ENCODE measurements around the gene CMTM7. TPM values are rescaled to one million over a fixed set of nuclear protein-coding genes. Genes with fewer than 3 reads are reported as not detected.

Gene CMTM7
- total RNA-seq, 1 donor, result 10.1 TPM

DNA sequence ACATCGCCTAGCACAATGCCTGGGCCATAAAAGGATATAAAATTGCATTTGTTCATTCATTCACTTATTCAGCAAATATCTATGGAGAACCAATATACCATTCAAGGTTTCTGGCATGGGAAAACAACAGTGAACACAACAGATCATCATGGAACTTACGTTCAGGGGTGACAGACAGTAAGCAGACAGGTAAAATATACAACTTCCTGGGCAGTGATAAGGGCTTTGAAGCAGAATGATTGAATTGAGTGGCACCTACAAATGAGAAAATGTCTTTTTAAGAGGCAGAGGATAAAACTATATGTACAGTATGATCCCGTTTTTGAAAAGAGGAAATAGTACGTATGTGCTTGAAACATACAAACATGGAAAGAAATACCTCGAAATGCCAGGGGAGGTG, 39.2 kb downstream of the CMTM7 start:
- DNase-seq (ENCODE audit: low read depth), result no peak

DNA sequence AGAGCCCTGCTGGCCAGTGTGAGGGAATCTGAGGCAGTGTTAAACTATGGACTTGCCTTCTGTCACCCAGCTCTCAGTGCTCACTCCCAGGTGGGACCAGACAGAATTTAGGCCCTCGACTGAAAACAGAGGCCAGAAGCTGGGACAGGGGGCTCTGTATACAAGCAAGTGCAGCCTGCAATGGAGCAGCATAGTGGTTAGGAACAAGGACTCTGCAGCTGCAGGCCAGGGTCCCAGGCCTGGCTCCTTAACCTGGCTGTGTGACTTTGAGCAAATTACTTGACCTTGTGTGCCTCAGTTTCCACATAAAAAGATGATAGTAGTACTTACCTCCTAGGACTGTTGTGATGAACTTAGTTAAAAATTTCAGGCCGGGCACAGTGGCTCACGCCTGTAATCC, 39.8 kb downstream of the CMTM7 start:
- H3K4me3 ChIP-seq (ENCODE audit: low read depth, low read length), result no peak overlapping the region
- DNase-seq (ENCODE audit: low read depth), result no peak
- TF ChIP-seq, protein P1, sequence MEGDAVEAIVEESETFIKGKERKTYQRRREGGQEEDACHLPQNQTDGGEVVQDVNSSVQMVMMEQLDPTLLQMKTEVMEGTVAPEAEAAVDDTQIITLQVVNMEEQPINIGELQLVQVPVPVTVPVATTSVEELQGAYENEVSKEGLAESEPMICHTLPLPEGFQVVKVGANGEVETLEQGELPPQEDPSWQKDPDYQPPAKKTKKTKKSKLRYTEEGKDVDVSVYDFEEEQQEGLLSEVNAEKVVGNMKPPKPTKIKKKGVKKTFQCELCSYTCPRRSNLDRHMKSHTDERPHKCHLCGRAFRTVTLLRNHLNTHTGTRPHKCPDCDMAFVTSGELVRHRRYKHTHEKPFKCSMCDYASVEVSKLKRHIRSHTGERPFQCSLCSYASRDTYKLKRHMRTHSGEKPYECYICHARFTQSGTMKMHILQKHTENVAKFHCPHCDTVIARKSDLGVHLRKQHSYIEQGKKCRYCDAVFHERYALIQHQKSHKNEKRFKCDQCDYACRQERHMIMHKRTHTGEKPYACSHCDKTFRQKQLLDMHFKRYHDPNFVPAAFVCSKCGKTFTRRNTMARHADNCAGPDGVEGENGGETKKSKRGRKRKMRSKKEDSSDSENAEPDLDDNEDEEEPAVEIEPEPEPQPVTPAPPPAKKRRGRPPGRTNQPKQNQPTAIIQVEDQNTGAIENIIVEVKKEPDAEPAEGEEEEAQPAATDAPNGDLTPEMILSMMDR (IDR thresholded peaks at IDR 0.05; ENCODE audit: insufficient read depth, low read length), result no peak

More for the DNA sequence above, 39.2 kb downstream of the CMTM7 start:
- no peak overlapping the region for H3K4me3 ChIP-seq (ENCODE audit: low read depth, low read length)
- TF ChIP-seq, protein P1 (IDR thresholded peaks at IDR 0.05; ENCODE audit: insufficient read depth, low read length), result no peak

DNA sequence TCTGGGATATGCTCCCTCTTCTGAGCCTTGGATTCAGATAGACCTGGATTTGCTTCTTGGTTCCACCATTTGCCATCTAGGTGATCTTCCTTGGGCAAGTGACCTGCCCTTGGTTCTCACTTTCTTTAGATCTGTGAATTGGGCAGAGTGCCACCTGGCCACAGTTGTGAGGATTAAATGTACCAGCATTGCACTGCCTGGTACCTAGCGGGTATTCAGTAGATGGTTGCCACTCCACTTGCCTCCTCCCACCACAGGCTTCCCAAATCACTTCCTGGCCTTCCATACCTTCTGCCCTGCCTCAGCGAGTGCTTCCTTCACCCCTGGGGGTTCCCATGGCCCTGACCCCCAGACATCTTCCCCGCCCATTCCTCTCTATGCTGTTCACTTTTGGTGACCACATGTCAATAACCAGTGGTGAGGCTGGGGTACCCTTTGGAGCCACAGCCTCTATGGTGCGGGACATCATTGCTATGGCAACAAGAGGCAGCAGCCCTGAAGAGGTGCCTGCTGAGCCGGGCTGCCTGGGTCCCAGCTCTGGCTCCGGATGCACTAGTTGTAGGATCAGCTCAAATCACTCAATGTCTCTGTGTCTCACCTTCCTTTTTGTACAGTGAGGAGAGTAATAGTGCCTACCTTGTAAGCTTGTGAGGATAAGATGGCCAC, 40.5 kb downstream of the CMTM7 start:
- TF ChIP-seq, protein P1 (IDR thresholded peaks at IDR 0.05; ENCODE audit: insufficient read depth, low read length), result no peak
- no peak overlapping the region for H3K4me3 ChIP-seq (ENCODE audit: low read depth, low read length)
- no peak for DNase-seq (ENCODE audit: low read depth)

DNA sequence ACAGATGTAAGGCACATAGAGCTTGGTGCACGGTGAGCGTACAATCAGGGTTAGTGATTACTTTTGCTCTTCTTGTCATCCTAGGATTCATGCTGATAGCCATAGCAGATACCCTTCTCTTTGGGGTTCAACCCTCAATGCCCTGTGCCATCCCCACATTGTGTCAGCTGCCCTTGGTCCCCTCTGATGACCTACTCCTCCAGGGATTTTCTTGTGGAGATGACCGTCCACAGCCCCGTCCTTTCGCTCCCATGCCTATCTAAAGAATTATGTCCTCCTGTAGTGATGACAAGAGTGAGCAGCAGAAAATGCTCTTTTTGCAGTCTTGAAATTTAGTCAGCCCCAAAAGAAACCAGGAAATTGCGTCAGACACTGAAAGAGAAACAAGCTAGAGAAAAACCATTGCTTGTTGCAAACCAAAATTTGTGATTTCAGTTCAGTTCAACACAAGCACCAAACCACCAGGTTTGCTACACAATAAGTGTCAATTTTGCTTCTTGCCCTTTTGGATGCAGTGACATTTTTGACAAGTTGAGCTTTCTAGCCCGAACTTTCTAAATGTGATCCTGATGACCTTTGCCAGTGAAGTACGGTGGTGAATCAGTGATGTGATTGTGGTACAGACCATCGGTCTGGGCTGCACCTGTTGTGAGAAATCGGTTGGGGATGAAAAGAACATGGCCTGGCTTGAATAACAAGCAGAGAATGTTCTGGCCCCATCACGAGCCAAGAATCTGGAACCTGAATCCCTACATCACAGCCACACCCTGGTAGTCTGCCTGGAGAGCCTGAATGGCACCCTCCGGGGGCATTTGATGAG, 41.3 kb downstream of the CMTM7 start:
- peak; percentile 58 for DNase-seq (ENCODE audit: low read depth)
- TF ChIP-seq, protein P1 (IDR thresholded peaks at IDR 0.05; ENCODE audit: insufficient read depth, low read length), result no peak
- no peak overlapping the region for H3K4me3 ChIP-seq (ENCODE audit: low read depth, low read length)

DNA sequence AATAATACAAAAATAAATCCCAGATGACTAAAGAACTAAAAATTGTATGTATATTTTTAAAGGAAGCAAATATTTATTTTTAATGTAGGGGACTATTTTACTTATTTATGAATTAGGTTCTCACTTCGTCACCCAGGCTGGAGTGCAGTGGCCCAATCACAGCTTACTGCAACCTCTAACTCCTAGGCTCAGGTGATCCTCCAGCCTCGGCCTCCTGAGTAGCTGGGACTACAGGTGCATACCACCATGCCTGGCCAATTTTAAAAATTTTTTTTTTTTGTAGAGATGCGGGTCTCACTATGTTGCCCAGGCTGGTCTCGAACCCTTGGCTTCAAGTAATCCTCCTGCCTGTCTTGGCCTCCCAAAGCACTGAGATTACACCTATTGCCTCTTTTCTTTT, 42.6 kb downstream of the CMTM7 start:
- no peak for DNase-seq (ENCODE audit: low read depth)
- no peak overlapping the region for H3K4me3 ChIP-seq (ENCODE audit: low read depth, low read length)
- TF ChIP-seq, protein P1 (IDR thresholded peaks at IDR 0.05; ENCODE audit: insufficient read depth, low read length), result no peak

DNA sequence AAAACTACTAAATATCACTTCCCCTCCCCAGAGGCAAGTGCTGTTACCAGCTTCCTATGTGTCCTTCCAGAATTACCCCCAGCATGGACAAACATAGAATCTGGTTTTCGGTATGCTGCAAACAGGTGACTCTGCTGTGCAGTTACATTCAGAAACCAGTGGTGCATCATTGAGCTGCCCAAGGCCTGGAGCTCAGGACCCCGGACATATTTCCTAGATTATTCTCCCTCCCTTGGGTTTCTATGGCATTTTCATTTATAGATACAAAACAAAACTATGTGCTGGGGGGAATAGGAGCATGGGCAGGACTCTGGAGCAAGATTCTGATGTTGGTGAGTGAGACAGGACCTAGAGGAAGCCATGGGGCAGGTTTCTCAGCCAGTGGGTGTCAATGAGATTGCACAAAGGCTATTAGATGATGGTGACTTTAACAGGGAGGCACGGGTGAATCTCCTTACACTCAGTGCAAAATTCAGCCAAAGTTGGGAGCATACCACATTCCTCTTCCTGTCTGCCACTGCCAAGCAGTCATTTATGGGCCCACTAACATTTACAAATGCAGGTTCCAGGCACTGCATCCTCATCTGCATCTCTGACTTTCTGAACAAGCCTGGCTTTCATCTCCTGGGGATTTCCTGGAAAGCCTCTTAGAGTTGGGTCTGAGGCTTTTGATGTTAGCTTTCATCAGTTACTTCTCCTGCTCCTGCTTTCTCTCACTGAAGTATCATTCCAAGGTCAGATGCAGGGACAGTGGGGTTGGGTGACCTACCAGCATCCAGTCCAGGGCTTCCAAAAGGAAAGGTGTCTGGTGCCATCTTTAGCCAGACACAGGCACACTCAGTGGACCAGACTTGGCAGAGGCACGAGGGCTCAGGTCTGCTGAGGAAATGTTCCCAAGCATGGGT, 44.5 kb downstream of the CMTM7 start:
- TF ChIP-seq, protein P1 (IDR thresholded peaks at IDR 0.05; ENCODE audit: insufficient read depth, low read length), result no peak
- no peak overlapping the region for H3K4me3 ChIP-seq (ENCODE audit: low read depth, low read length)
- peak; percentile 13 for DNase-seq (ENCODE audit: low read depth)
